Effector CD4-positive, alpha-beta T cell (primary cell): ENCODE data around the gene PGM1.

Source experiments
- DNase-seq: peaks from one replicate; pipeline ENCODE4 v3.0.0-alpha.2; 2020

PGM1 gene

DNA sequence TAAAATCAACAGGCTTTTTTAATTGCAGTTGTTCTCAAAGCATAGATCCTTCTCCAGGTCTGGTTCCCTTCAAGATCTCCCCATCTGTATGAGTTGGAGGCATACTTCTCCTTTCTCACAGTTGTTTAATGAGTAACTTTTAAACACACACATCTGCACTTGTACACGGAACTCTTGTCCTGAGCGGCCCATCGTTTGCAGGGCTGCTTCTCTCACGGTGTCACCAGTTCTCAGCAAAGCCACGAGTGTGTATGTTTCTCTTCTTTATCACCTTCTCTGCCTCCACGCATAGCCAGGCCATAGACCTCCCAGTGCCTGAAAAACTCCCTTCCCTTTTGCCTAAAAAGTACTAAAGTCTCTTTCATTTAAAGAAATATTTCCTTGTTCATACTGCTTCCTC lies 111.9 kb downstream of the PGM1 start:
- DNase-seq: no peak

GRCh38 chr1:63709267-63709828 lies 116.1 kb downstream of the PGM1 start:
- DNase-seq: no peak
